SK-N-MC (cell line): ENCODE results near the gene MALRD1.

Source experiments
- DNase-seq: peaks from one replicate; pipeline ENCODE4 v3.0.0-alpha.2; 2011; ENCODE audit warnings: low read depth, low spot score
- H3K27ac ChIP-seq: fragments of 200-600 bp; sonication (generic); 2 replicates; pipeline ENCODE4 v1.5.1; 2016; ENCODE audit warnings: mixed run types
- H3K36me3 ChIP-seq: fragments of 200-600 bp; sonication (generic); 2 replicates; pipeline ENCODE4 v1.6.1; 2017; ENCODE audit warnings: antibody characterized with exemption, low read length, mixed read lengths; ENCODE audit not compliant: insufficient read depth
- H3K4me3 ChIP-seq: fragments of 200-600 bp; sonication (generic); 2 replicates; pipeline ENCODE4 v1.5.1; 2016
- H3K9ac ChIP-seq: fragments of 200-600 bp; sonication (generic); 2 replicates; pipeline ENCODE4 v1.8.0; 2017; ENCODE audit warnings: mixed run types, mixed read lengths; ENCODE audit not compliant: insufficient read length
- H3K9me3 ChIP-seq: fragments of 200-600 bp; sonication (generic); 2 replicates; pipeline ENCODE4 v1.6.1; 2017; ENCODE audit warnings: low read depth, mild to moderate bottlenecking, antibody characterized with exemption, low read length, moderate library complexity, mixed read lengths
- EZH2 ChIP-seq: fragments of 200-600 bp; sonication (generic); IDR thresholded peaks from one replicate; pipeline ENCODE4 v1.6.1; 2017; ENCODE audit warnings: antibody characterized with exemption
- FOXP2 ChIP-seq: optimal IDR thresholded peaks from 2 replicates; pipeline ENCODE3; 2011; ENCODE audit warnings: mild to moderate bottlenecking, moderate library complexity; ENCODE audit not compliant: insufficient read depth; ENCODE audit errors: extremely low read length, control extremely low read depth
- POLR2AphosphoS5 ChIP-seq: IDR thresholded peaks from 2 replicates; pipeline ENCODE4 v1.6.1; 2012; ENCODE audit warnings: mild to moderate bottlenecking, low read depth, low read length, borderline replicate concordance

MALRD1 gene

GRCh38 chr10:19620811-19621210, 572.2 kb downstream of the MALRD1 start:
- Histone ChIP-seq H3K27ac (no peak overlapping the region), H3K4me3 (no peak overlapping the region), H3K36me3 (no peaks in the 10 kb centered on the region), H3K9me3 (no peaks in the 10 kb centered on the region), H3K9ac (no peak overlapping the region)
- TF ChIP-seq POLR2AphosphoS5 (no peak), FOXP2 (no peak), EZH2 (no peak)
- DNase-seq = no peak

- H3K9ac ChIP-seq = no peak overlapping the region
- H3K9me3 ChIP-seq = no peaks in the 10 kb centered on the region
- no peak overlapping the region for H3K4me3 ChIP-seq
- DNase-seq = no peak
- H3K36me3 ChIP-seq = no peaks in the 10 kb centered on the region
- no peak overlapping the region for H3K27ac ChIP-seq
- no peak for TF ChIP-seq FOXP2
- no peak for TF ChIP-seq EZH2
- TF ChIP-seq POLR2AphosphoS5 = no peak
Measured at GRCh38 chr10:19623321-19623720, 574.7 kb downstream of the MALRD1 start.

- H3K9ac ChIP-seq = no peak overlapping the region
- H3K4me3 ChIP-seq = no peak overlapping the region
- H3K27ac ChIP-seq = no peak overlapping the region
- H3K9me3 ChIP-seq = no peaks in the 10 kb centered on the region
- DNase-seq = no peak
- TF ChIP-seq FOXP2 = no peak
- no peak for TF ChIP-seq POLR2AphosphoS5
- no peak for TF ChIP-seq EZH2
- no peaks in the 10 kb centered on the region for H3K36me3 ChIP-seq
Measured at GRCh38 chr10:19626156-19626555, 577.6 kb downstream of the MALRD1 start.

GRCh38 chr10:19628767-19629560, 580.4 kb downstream of the MALRD1 start:
- no peaks in the 10 kb centered on the region for H3K9me3 ChIP-seq
- H3K9ac ChIP-seq = no peak overlapping the region
- TF ChIP-seq FOXP2 = no peak
- no peak for TF ChIP-seq POLR2AphosphoS5
- TF ChIP-seq EZH2 = no peak
- DNase-seq = no peak
- 0 out of 2 replicates have a peak overlapping the region, but pooled peaks have one; percentile 67 for H3K27ac ChIP-seq
- no peaks in the 10 kb centered on the region for H3K36me3 ChIP-seq
- peak overlapping the region; percentile 28 for H3K4me3 ChIP-seq

- Histone ChIP-seq H3K36me3 (no peaks in the 10 kb centered on the region), H3K9me3 (no peaks in the 10 kb centered on the region), H3K9ac (peak overlapping the region; percentile 26), H3K27ac (peak overlapping the region; percentile 67; the same call in 1 of the 2 replicates), H3K4me3 (peak overlapping the region; percentile 28)
- DNase-seq = no peak
- TF ChIP-seq FOXP2 = no peak
- no peak for TF ChIP-seq EZH2
- no peak for TF ChIP-seq POLR2AphosphoS5
Measured at GRCh38 chr10:19629567-19629966, 581.0 kb downstream of the MALRD1 start.

- Histone ChIP-seq H3K9me3 (no peaks in the 10 kb centered on the region), H3K27ac (no peak overlapping the region), H3K9ac (no peak overlapping the region), H3K4me3 (no peak overlapping the region), H3K36me3 (no peaks in the 10 kb centered on the region)
- no peak for DNase-seq
- TF ChIP-seq POLR2AphosphoS5 (no peak), FOXP2 (no peak), EZH2 (no peak)
Measured at GRCh38 chr10:19634163-19634562, 585.6 kb downstream of the MALRD1 start.

- Histone ChIP-seq H3K4me3 (peak overlapping the region; percentile 51), H3K27ac (peak overlapping the region; percentile 19; the same call in 1 of the 2 replicates), H3K36me3 (no peaks in the 10 kb centered on the region), H3K9me3 (no peaks in the 10 kb centered on the region), H3K9ac (no peak overlapping the region)
- DNase-seq = no peak
- no peak for TF ChIP-seq EZH2
- TF ChIP-seq FOXP2 = no peak
- no peak for TF ChIP-seq POLR2AphosphoS5
Measured at GRCh38 chr10:19638182-19638895, 589.7 kb downstream of the MALRD1 start.

- H3K9me3 ChIP-seq = no peaks in the 10 kb centered on the region
- DNase-seq = no peak
- peak overlapping the region; percentile 51 for H3K4me3 ChIP-seq
- no peak for TF ChIP-seq POLR2AphosphoS5
- H3K9ac ChIP-seq = no peak overlapping the region
- H3K36me3 ChIP-seq = no peaks in the 10 kb centered on the region
- peak overlapping the region; percentile 19; the same call in 1 of the 2 replicates for H3K27ac ChIP-seq
Measured at GRCh38 chr10:19638896-19639233, 590.3 kb downstream of the MALRD1 start.
